GM12878 (cell line): ENCODE data around the gene GSTCD.
A peak's percentile ranks its signal among the peaks of the same experiment; 100 is the strongest.

Source experiments
- ATF7 ChIP-seq: fragments of 450-650 bp; IDR thresholded peaks from 2 replicates; pipeline ENCODE4 v1.6.1; 2016; ENCODE audit warnings: low read depth, mild to moderate bottlenecking
- HSF1 ChIP-seq: fragments of 150-350 bp; IDR thresholded peaks from 2 replicates; pipeline ENCODE4 v1.6.1; 2014; ENCODE audit warnings: mild to moderate bottlenecking, low read depth, low read length
- IRF3 ChIP-seq: fragments of 450-650 bp; IDR thresholded peaks from 2 replicates; pipeline ENCODE4 v1.6.1; 2014; ENCODE audit warnings: mild to moderate bottlenecking
- NRF1 ChIP-seq: conservative IDR thresholded peaks from 2 replicates; pipeline ENCODE4 v1.6.1; 2011; ENCODE audit warnings: mild to moderate bottlenecking, low read depth, low read length, improper control_type of control experiment
- POLR2AphosphoS5 ChIP-seq: IDR thresholded peaks from 2 replicates; pipeline ENCODE4 v1.6.1; 2011; ENCODE audit warnings: mild to moderate bottlenecking, low read length, inconsistent platforms
- TAF1 ChIP-seq: IDR thresholded peaks from 2 replicates; pipeline ENCODE4 v1.6.1; 2011; ENCODE audit warnings: mild to moderate bottlenecking, low read depth, low read length, borderline replicate concordance
- ZNF24 ChIP-seq: fragments of 450-650 bp; IDR thresholded peaks from 2 replicates; pipeline ENCODE4 v1.6.1; 2017; ENCODE audit warnings: antibody characterized with exemption, mild to moderate bottlenecking
- TF ChIP-seq, protein P1 (sequence below), 3 experiments: IDR thresholded peaks in 2 of 3; conservative IDR thresholded peaks in 1 of 3; 2 replicates each; pipeline ENCODE4 v1.5.1; 2011; ENCODE audit warnings: low read depth in 3 of 3, low read length in 3 of 3, mild to moderate bottlenecking in 3 of 3, control low read depth in 2 of 3, moderate library complexity in 2 of 3, inconsistent platforms in 1 of 3, mixed read lengths in 1 of 3; ENCODE audit not compliant: control insufficient read depth in 2 of 3, insufficient read depth in 1 of 3; ENCODE audit errors: extremely low read depth in 1 of 3

GRCh38 chr4:105895583-105896460, 187.2 kb downstream of the GSTCD start:
- TF ChIP-seq TAF1 (0 out of 2 replicates have a peak, but pooled peaks have one; percentile 16), HSF1 (no peak), POLR2AphosphoS5 (no peak), IRF3 (no peak), ZNF24 (no peak), NRF1 (no peak), ATF7 (no peak)
- TF ChIP-seq, protein P1, sequence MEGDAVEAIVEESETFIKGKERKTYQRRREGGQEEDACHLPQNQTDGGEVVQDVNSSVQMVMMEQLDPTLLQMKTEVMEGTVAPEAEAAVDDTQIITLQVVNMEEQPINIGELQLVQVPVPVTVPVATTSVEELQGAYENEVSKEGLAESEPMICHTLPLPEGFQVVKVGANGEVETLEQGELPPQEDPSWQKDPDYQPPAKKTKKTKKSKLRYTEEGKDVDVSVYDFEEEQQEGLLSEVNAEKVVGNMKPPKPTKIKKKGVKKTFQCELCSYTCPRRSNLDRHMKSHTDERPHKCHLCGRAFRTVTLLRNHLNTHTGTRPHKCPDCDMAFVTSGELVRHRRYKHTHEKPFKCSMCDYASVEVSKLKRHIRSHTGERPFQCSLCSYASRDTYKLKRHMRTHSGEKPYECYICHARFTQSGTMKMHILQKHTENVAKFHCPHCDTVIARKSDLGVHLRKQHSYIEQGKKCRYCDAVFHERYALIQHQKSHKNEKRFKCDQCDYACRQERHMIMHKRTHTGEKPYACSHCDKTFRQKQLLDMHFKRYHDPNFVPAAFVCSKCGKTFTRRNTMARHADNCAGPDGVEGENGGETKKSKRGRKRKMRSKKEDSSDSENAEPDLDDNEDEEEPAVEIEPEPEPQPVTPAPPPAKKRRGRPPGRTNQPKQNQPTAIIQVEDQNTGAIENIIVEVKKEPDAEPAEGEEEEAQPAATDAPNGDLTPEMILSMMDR (IDR thresholded peaks at IDR 0.05 in 2 of 3, conservative IDR thresholded peaks at IDR 0.05 in 1 of 3; ENCODE audit: control insufficient read depth in 2 of 3, extremely low read depth in 1 of 3, insufficient read depth in 1 of 3, low read depth in 3 of 3, low read length in 3 of 3) = no peak
